HepG2 (cell line): ENCODE data around the gene ZNF121. TPM values are rescaled to one million over a fixed set of nuclear protein-coding genes. Genes with fewer than 3 reads are reported as not detected.

Source experiments
- ATAC-seq: fragments of 200-7000 bp; cut with Tn5 transposase; 3 replicates; pipeline ENCODE4 v1.9.1; 2020; ENCODE audit warnings: mild to moderate bottlenecking, moderate library complexity
- BruUV-seq: library from RNA; stranded (reverse); fragments of 400-500 nt; replicated peaks from 2 replicates; lab custom pipeline; 2021; lab: Mats Ljungman, UMichigan
- CTCF ChIA-PET: fragments of 300-600 bp; formaldehyde crosslinking; extraction: SDS; loops from one replicate; lab custom pipeline; 2021; ENCODE audit warnings: low total read pairs, inconsistent platforms, low intra/inter-chr PET ratio; lab: Yijun Ruan, JAX
- POLR2A ChIA-PET: fragments of 350-600 bp; sonication (Branson Sonifier 250); formaldehyde crosslinking; loops from one replicate; lab custom pipeline; 2020; ENCODE audit warnings: antibody characterized with exemption, inconsistent platforms; lab: Yijun Ruan, JAX
- DNase-seq: peaks from one replicate; pipeline ENCODE4 v3.0.0-alpha.2; 2015; ENCODE audit warnings: low spot score
- FAIRE-seq: peaks from 3 replicates; lab custom pipeline; 2011; peaks lifted over from hg19 to GRCh38; lab: Jason Lieb, UNC
- H2AFZ ChIP-seq: one replicate; pipeline ENCODE4 v1.6.1; 2011; ENCODE audit warnings: low read length, inconsistent platforms
- H3K27ac ChIP-seq: fragments of 300-600 bp; 3 replicates; pipeline ENCODE4 v1.8.0; 2011; ENCODE audit warnings: mixed run types, mild to moderate bottlenecking, mixed read lengths, low read length, inconsistent platforms; ENCODE audit not compliant: insufficient read depth; ENCODE audit errors: extremely low read length
- H3K27me3 ChIP-seq, 2 experiments: fragments of 200-600 bp in 1 of 2; 2 replicates in 1 of 2; 3 replicates in 1 of 2; pipeline versions ENCODE4 v1.6.0 to v1.8.0; 2011; ENCODE audit warnings: low read length in 2 of 2, mild to moderate bottlenecking in 2 of 2, moderate library complexity in 2 of 2, inconsistent platforms in 1 of 2; ENCODE audit not compliant: insufficient read depth in 2 of 2, control insufficient read depth in 1 of 2
- H3K36me3 ChIP-seq, 2 experiments: fragments of 200-600 bp in 1 of 2; replicated peaks in 1 of 2; 2 replicates in 1 of 2; 3 replicates in 1 of 2; pipeline versions ENCODE4 v1.5.1 to v1.8.0; 2011; ENCODE audit warnings: low read length in 2 of 2, inconsistent platforms in 1 of 2; ENCODE audit not compliant: insufficient read depth in 2 of 2, control insufficient read depth in 1 of 2
- H3K4me1 ChIP-seq: 2 replicates; pipeline ENCODE4 v1.5.1; 2012; ENCODE audit warnings: low read length, inconsistent platforms; ENCODE audit not compliant: insufficient read depth
- H3K4me2 ChIP-seq: 2 replicates; pipeline ENCODE4 v1.6.0; 2011; ENCODE audit warnings: low read depth, low read length, inconsistent platforms
- H3K4me3 ChIP-seq, 3 experiments: fragments of 200-600 bp in 1 of 3; sonication (generic), shearing (Covaris generic) in 1 of 3; replicated peaks in 1 of 3; 2 replicates each; pipeline ENCODE4 v1.5.1; 2011 to 2016; ENCODE audit warnings: low read length in 3 of 3, inconsistent platforms in 2 of 3, low read depth in 2 of 3, mild to moderate bottlenecking in 2 of 3, control low read depth in 1 of 3, mixed read lengths in 1 of 3; ENCODE audit not compliant: insufficient read depth in 1 of 3
- H3K79me2 ChIP-seq: one replicate; pipeline ENCODE4 v1.6.1; 2011; ENCODE audit warnings: low read length, inconsistent platforms; ENCODE audit not compliant: insufficient read depth
- H3K9ac ChIP-seq: 2 replicates; pipeline ENCODE4 v1.6.0; 2011; ENCODE audit warnings: mild to moderate bottlenecking, low read depth, low read length, inconsistent platforms; ENCODE audit not compliant: insufficient read depth
- H3K9me3 ChIP-seq: 2 replicates; pipeline ENCODE4 v1.5.1; 2012; ENCODE audit warnings: mild to moderate bottlenecking, low read length
- H4K20me1 ChIP-seq: 2 replicates; pipeline ENCODE4 v1.6.0; 2011; ENCODE audit warnings: inconsistent platforms, mild to moderate bottlenecking, low read length, moderate library complexity; ENCODE audit not compliant: insufficient read depth
- CHCHD3 ChIP-seq: sonication (generic); formaldehyde crosslinking; IDR thresholded peaks from 2 replicates; pipeline ENCODE4 v1.8.0; 2022; ENCODE audit warnings: mild to moderate bottlenecking, missing genetic modification reagents, moderate library complexity
- MEIS2 ChIP-seq: sonication (generic); formaldehyde crosslinking; IDR thresholded peaks from 2 replicates; pipeline ENCODE4 v1.9.0; 2021; ENCODE audit warnings: mild to moderate bottlenecking, missing genetic modification reagents
- TCF7L2 ChIP-seq: IDR thresholded peaks from 2 replicates; pipeline ENCODE4 v1.6.1; 2011; ENCODE audit warnings: mild to moderate bottlenecking, low read depth, low read length, moderate library complexity
- TERF1 ChIP-seq: sonication (generic); formaldehyde crosslinking; IDR thresholded peaks from 2 replicates; pipeline ENCODE4 v1.8.0; 2022; ENCODE audit warnings: mild to moderate bottlenecking, missing genetic modification reagents, moderate library complexity
- YEATS4 ChIP-seq: sonication (generic); formaldehyde crosslinking; IDR thresholded peaks from 2 replicates; pipeline ENCODE4 v1.4.0; 2020; ENCODE audit warnings: missing genetic modification reagents, borderline replicate concordance
- ZBTB40 ChIP-seq, 2 experiments: fragments of 450-650 bp in 1 of 2; sonication (generic) in 1 of 2; formaldehyde crosslinking in 1 of 2; IDR thresholded peaks; 2 replicates each; pipeline versions ENCODE4 v1.6.1 to v1.8.0; 2016 to 2022; ENCODE audit warnings: antibody characterized with exemption in 1 of 2, mild to moderate bottlenecking in 1 of 2, missing genetic modification reagents in 1 of 2
- ZNF101 ChIP-seq: sonication (generic); formaldehyde crosslinking; IDR thresholded peaks from 2 replicates; pipeline ENCODE4 v1.4.0; 2020; ENCODE audit warnings: mild to moderate bottlenecking, low read depth, missing genetic modification reagents, borderline replicate concordance
- ZNF589 ChIP-seq: sonication (generic); formaldehyde crosslinking; conservative IDR thresholded peaks from 2 replicates; pipeline ENCODE4 v1.8.0; 2022; ENCODE audit warnings: mild to moderate bottlenecking, moderate library complexity, missing genetic modification reagents
- ZNF607 ChIP-seq: sonication (generic); formaldehyde crosslinking; IDR thresholded peaks from 2 replicates; pipeline ENCODE4 v1.5.1; 2020; ENCODE audit warnings: missing genetic modification reagents, mild to moderate bottlenecking, borderline replicate concordance
- ZXDC ChIP-seq: sonication (generic); formaldehyde crosslinking; IDR thresholded peaks from 2 replicates; pipeline ENCODE4 v1.5.0; 2020; ENCODE audit warnings: mild to moderate bottlenecking, missing genetic modification reagents
- WGBS: methylation state at CpG from one replicate; pipeline ENCODE4 v1.1.6; 2017; ENCODE audit warnings: low lambda C conversion rate; 5-methylcytosine and 5-hydroxymethylcytosine counted together
- in situ Hi-C: cut with HindIII; loops from 2 replicates; pipeline ENCODE4 v1.10.0; 2017; ENCODE audit warnings: low pct_unique_long_range_greater_than_20kb; ENCODE audit not compliant: extremely low pct_ligation_motif_present
- intact Hi-C: fragments of 100-400 bp; cut with micrococcal nuclease; formaldehyde crosslinking; loops from one replicate; pipeline ENCODE4 v1.10.0; 2022; ENCODE audit not compliant: unreplicated experiment
- polyA plus RNA-seq, 8 experiments: library from polyadenylated mRNA; depleted of rRNA in 3 of 8; stranded (reverse) in 7 of 8; unstranded in 1 of 8; fragments of >200 nt; fragmentation: Illumina TruSeq in 4 of 8; extraction: Trizol in 4 of 8; gene quantifications; 2 replicates each; pipeline versions ENCODE4 v1.2.1 to v1.2.3, GENCODE V29; 2011 to 2016; ENCODE audit warnings: low read depth in 4 of 8, missing spikeins in 1 of 8, mixed read lengths in 1 of 8; ENCODE audit not compliant: insufficient read depth in 1 of 8
- total RNA-seq, 5 experiments: library from RNA; depleted of rRNA; stranded (reverse); fragments of >200 nt; fragmentation: Illumina TruSeq; extraction: Trizol; gene quantifications; 2 replicates each; pipeline ENCODE4 v1.2.3, GENCODE V29; 2016; ENCODE audit warnings: low read depth in 1 of 5

ZNF121 gene
- total and polyA plus RNA-seq, 2 of the 13 experiments (the other 11 are each of a cell fraction or from before 2014, with no cell fraction given) = 7.8 to 56.3 TPM

GRCh38 chr19:9547870-9548269 is 36.4 kb downstream of the ZNF121 start:
- Histone ChIP-seq H3K27ac (no peak overlapping the region), H3K27me3 (no peaks in the 10 kb centered on the region), H3K4me3 (no peak overlapping the region), H3K79me2 (no peaks in the 10 kb centered on the region), H2AFZ (no peak overlapping the region), H3K36me3 (no peaks in the 10 kb centered on the region), H3K9me3 (peaks cover 8% of the 10 kb centered on the region), H3K4me2 (no peak overlapping the region), H4K20me1 (no peaks in the 10 kb centered on the region), H3K4me1 (0 out of 2 replicates have a peak, but pooled peaks cover 5% of the 10 kb centered on the region), H3K9ac (no peak overlapping the region)
- in situ Hi-C loops = no loop called here
- ATAC-seq (no peak), DNase-seq (no peak), FAIRE-seq (no peak)
- intact Hi-C loops = no loop called here
- ChIA-PET CTCF (no interaction called here), POLR2A (no interaction called here)
- BruUV-seq = no TSS peak
- WGBS = 30% methylated on average over 2 of the region's 11 CpGs
- TF ChIP-seq ZNF101 = no peak
- no peak for TF ChIP-seq YEATS4 (CRISPR knock-in tag)
- no peak for TF ChIP-seq ZNF607
- no peak for TF ChIP-seq ZNF589 (CRISPR knock-in tag)
- no peak for TF ChIP-seq TERF1
- no peak for TF ChIP-seq ZBTB40 (IDR thresholded peaks at IDR 0.05)
- no peak for TF ChIP-seq ZBTB40 (CRISPR knock-in tag; IDR thresholded peaks at IDR 0.05)
- TF ChIP-seq ZXDC (CRISPR knock-in tag) = no peak
- TF ChIP-seq TCF7L2 = no peak
- TF ChIP-seq MEIS2 (CRISPR knock-in tag) = no peak
- no peak for TF ChIP-seq CHCHD3 (CRISPR knock-in tag)
